HG03196 (cell line): ENCODE measurements around the gene MED8.
A peak's percentile ranks its signal among the peaks of the same experiment; 100 is the strongest.
"Not testable (repeated sequence)": the region's sequence is repeated elsewhere in the genome, so short reads cannot be mapped to it uniquely, and the experiment has no call there.

Source experiments
- ATAC-seq: cut with Tn5 transposase; IDR thresholded peaks from one replicate; pipeline ENCODE4 v1.9.1; 2021; ENCODE audit not compliant: unreplicated experiment

Gene MED8

GRCh38 chr1:43387976-43388599 lies 1.5 kb downstream of the MED8 start:
- ATAC-seq: no peak

- no peak for ATAC-seq
Measured at GRCh38 chr1:43386676-43387075, 2.9 kb downstream of the MED8 start.

- no peak for ATAC-seq
Measured at GRCh38 chr1:43383449-43383848, 6.2 kb downstream of the MED8 start.

- no peak for ATAC-seq
Measured at GRCh38 chr1:43382027-43382779, 7.4 kb downstream of the MED8 start.

- ATAC-seq: no peak
Measured at GRCh38 chr1:43381612-43382011, 8.0 kb downstream of the MED8 start.

GRCh38 chr1:43379476-43379875 lies 10.1 kb downstream of the MED8 start:
- ATAC-seq: no peak

- ATAC-seq: no peak
Measured at GRCh38 chr1:43377831-43378230, 11.8 kb downstream of the MED8 start.

DNA sequence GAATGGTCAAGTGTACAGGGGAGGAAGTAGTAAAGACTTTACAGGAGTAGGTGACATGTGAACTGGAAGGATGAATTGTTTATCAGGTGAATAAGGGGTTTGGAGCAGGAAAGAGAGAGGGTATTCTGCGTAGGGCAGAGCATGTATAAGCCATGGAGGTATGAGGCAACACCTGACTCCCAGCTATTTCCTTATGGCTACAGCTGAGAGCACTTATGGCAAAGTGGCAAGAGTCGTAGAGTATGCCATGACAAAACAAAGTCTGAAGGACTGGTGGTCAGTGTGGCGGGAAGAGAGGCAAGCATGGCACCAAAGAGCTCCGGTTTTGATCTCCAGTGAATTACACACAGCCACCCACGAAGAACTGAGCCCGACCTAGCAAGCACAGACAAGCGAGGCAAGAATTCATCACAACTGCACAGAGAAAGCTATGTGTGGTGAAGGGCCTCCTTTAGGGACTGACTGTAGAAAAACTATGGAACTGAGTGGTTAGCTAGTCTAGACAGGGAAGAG lies 12.8 kb downstream of the MED8 start:
- no peak for ATAC-seq

- no peak for ATAC-seq
Measured at GRCh38 chr1:43373066-43373940, 16.3 kb downstream of the MED8 start.

- no peak for ATAC-seq
Measured at GRCh38 chr1:43372172-43372571, 17.4 kb downstream of the MED8 start.

DNA sequence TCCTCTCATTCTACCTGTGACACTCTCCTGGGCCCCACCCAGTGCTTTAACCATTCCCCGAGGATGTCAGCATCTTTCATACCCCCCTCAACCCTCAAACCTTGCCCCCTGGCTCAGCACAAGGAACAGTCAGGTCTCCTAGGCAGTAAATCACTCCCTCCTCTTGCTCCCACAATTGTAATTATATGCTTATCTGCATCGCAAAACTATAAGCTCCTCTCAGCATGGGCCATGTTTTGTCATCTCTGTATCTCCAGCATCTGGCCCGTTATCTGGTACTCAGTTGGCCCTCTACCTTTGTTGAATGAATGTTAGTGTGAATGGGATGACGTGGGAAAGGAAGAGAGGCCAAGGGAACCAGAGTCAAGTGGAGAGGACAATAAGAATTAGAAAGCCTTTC lies 19.0 kb downstream of the MED8 start:
- no peak for ATAC-seq

- ATAC-seq: not testable (repeated sequence)
Measured at GRCh38 chr1:43369779-43370178, 19.8 kb downstream of the MED8 start.

GRCh38 chr1:43368646-43369020 lies 21.0 kb downstream of the MED8 start:
- no peak for ATAC-seq

DNA sequence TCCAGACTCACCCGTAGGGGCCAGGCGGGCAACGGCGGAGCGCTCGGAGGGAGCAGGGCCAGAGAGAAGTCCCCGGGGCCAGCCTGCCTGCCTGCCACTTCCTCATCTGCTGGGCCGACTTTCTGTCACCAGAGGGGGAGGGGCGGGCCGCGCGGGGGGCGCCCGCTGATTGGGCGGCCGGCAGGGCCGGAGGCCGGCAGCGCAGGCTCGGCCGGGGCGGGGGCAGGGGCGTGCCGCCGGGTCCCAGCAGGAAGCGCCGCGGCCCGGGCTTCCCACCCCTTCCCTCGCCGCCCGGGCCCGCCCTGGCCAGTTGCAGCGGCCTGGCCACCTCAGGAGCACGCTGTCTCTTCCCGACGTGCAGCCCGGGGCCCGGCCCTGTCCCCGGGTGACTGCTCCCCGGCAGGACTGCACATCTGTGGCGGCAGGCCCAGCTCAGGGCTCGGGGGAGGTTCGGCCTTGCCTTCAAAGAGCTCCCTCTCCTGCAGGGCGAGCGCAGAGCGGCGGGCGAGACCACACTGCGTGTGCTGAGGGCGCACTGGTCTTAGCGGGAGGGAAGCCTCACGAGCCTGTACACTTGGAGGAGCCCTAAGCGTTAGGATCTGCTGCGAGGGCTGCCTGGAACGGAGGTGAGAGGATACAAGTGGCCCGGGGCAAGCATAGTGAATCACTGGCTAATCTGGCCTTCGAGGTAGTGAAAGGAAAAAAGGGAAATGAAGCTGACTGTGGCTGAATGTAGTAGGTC lies 21.5 kb downstream of the MED8 start, which contains the start of gene ELOVL1:
TSS of gene ELOVL1 (minus strand) at position 108 of the 742 bp plus-strand sequence. CDS start 2,402 bp downstream, outside the sequence.
- peak; percentile 69 for ATAC-seq

DNA sequence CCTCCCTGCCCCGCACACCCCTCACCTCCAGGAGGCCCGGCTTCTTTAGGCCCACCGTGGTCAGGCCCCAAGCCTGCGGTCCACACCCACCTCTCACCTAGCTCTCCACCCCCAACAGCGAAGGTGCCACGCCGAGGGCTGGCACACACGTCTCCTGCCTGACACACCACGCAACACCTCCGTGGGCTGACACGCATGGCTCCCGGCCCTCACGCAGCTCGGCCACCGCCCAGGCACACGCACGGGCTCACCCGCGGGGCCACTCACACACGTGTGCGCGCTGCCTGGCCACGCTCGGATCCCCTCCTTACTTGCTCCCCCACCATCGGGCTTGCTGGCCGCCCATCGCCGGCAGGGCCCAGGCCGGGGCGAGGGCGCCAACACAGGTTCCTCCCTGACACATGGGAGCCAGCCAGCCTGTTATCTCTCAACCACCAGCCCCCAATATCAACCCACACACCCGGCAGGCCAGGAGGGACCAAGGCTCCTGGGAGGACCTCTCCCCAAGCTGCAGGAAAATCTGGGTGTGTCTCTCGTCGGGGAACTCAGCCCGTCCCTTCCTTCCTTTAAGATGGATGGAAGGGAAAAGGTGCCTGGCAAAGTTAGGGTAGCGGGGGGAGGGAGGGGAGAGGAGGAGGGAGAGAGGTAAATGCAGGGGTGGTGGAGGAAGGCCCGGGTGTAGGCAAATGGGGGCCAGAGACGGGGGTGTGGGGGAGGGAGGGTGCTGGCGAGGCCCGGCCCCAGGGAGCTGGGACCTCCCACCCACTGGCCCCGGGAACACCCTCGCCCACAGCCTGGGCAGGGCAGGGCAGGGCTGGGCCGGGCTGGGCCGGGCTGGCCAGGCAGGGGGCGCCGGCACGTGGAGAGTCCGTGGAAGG lies 22.3 kb downstream of the MED8 start:
- peak; percentile 36 for ATAC-seq

DNA sequence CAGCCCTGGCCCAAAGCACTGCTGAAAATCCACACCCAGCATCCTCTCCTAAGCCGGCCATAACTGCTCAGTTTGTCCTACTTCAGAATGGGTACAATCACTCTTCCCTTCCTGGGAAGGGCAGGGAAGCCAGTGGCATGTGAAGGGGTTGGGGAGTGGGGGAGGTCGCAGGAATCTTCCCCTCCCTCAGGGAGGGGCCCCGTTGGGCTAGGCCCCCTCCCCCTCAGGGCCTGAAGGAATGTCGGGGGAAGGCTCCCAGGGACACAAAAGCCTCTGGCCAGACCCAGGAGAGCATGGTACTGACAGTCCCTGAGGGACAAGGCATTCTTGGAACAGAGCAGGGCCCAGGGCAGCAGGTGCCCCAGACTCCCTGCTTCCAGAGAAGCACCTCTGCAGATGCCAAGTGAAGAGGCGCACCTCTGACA lies 23.0 kb downstream of the MED8 start:
- ATAC-seq: no peak

GRCh38 chr1:43366179-43366578 lies 23.4 kb downstream of the MED8 start:
- ATAC-seq: no peak

DNA sequence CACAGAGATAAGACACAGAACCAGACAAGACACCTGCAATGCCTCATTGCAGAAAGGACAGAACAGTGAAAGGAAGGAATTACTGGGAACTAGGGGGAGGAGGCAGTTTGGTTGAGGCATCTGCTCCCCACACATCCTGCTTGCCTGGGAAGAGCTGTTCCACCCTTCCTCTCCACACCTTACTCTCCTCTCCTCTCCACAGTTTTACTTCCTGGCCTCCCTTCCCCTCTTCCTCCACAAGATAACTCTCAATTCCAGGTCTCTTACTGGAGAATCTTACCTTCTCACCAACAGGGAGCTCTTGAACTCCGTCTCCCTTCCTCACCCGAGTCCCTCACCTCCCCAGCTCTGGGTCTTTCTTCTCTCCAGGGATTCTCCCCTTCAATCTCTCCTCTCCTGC lies 23.9 kb downstream of the MED8 start:
- no peak for ATAC-seq

DNA sequence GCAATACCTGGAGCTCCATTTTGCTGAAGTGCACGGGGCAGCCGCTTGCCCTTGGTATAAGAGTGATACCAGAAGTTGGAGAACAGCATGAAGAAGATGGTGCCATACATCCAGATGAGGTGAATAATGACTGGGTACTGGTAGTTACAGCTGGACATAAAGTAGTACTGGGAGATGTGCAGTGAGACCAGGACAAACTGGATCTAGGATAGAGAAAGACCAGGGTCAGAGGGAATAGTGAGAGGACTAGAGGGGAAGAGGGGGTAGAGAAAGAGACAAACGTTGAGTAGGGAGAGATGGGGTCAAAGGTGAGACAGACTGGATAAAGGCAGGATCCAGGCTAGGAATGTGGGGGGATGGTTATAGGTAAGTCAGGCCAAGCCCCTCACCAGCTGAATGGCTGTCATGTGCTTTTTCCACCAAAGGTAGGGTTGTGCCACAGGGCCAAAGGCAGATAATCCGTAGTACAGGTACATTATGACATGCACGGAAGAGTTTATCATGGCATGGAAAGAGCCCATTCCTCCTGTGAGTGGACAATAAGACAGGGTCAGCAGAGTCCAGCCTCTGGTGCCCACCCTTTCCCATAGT lies 25.6 kb downstream of the MED8 start:
- no peak for ATAC-seq
